Globus pallidus (tissue), 1 donor: ENCODE measurements around the gene SCAPER.
"Not testable (repeated sequence)": the region's sequence is repeated elsewhere in the genome, so short reads cannot be mapped to it uniquely, and the experiment has no call there.

Experiments
- DNase-seq: peaks from one replicate; pipeline ENCODE4 v3.0.0-alpha.2; 2015; ENCODE audit warnings: low spot score

The SCAPER gene

DNA sequence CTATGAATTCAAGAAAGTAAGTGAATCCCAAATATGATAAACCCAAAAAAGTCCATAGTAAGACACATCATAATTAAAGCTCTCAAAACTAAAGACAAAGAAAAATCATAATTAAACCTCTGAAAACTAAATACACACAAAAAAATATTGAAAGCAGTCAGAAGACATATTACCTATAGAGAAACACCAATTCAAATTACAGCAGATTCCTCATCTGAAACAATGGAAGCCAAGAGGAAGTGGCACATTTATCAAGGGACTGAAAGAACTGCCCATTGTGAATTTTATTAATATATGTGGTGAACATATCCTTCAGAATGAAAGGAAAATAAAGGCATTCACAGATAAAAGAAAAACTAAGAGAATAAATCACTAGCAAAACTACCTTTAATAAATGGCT is 128.2 kb downstream of the SCAPER start:
- DNase-seq: no peak

DNA sequence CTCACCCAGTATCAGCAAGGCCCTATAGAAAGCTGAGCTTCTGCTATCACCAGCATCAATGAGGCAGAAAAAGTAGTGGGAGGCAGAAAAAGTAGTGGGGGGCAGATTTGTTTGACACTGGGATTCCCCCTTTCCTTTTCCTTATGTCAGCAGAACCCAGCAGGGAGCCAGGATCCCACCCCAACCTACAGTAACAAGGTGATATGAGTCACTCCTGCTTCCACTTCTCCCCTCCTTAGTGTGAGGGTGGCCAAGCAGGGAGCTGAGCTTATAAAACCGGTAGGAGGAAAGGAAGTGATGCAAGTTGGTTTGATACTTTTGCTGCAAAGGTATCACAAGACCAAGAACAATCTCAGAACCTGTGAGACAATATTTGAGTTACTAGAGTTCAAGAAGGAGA is 128.7 kb downstream of the SCAPER start:
- no peak for DNase-seq

DNA sequence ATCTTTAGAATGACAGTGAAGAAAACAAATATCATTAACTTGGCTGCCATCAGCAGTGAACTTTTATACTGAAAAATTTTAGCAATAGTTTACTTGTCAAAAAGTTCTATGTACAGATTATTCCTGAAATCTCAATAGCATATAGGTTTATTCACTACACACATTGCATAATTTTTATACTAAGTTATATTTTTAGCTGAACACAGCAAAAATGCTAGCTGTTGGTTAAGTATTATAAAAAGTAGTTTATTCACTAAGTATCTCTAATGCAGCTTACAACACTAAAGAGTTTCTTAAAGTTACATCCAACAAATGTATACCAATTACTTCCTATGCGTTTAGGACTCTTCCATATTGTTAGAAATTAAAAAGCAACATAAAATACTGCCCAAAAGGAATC is 131.9 kb downstream of the SCAPER start:
- no peak for DNase-seq

DNA sequence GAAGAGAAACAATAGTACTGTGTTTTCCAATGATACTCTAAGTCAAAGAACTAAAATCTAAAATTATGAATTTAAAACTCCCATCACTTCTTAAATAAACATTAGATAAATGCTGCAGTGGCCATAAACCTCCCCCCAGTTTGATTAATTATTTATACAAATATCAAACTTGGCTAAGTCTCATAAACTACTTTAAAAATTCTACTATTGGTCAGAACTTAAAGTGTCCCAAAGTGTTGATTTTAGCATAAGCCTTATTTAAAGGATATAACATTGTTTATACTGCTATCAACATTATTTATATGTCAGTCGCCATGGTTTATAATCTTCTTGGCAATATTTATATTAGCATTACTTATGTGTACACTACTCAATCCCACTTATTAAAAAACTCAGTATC is 132.4 kb downstream of the SCAPER start:
- no peak for DNase-seq

DNA sequence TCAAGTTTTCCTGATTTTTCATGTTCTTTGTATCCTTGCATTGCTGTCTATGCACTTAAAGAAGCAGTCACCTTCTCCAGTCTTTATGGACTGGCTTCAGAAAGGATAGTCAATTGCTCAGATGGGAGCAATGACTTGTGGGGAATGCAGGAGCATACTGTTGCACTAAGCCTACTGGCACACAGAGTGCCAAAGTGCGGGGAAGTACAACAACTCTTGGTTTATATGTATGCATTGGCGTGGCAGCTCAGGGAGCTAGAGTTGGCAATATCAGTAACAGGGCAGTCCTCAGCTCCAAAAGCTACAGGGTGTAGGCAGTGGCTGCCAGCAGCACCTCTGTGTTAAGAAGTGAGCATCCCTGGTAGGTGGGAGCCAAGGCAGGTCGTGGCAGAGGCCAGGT is 141.1 kb downstream of the SCAPER start:
- no peak for DNase-seq

DNA sequence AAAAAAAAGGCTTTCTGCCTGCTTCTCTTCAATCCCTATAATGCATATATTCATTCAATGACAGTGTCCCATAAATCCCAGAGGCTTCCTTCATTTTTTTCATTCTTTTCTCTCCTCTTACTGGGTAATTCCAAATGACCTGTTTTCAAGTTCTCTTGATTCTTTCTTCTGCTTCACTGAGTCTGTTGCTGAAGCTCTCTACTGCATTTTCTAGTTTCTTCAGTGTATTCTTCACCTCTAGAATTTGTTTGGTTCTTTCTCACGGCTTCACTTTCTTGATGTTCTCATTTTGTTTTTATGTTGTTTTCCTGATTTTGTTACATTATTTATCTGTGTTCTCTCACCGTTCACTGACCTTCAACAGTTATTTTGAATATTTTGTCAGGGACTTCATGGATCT is 141.6 kb downstream of the SCAPER start:
- no peak for DNase-seq

DNA sequence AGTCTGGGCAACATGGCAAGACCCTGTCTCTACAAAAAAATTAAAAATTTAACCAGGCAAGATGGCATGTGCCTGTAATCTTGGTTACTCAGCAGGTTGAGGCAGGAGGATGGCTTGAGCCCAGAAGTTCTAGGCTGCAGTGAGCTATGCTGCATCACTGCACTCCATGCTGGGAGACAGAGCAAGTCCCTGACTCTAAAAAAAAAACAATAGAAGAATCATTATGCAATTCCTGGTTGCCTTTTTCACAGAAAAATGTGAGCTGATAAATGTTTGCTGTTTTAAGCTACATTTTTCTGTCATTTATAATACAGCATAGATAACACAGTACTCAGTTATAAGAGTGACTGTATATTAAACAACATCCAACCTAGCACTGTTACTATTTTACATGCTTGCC is 148.8 kb downstream of the SCAPER start:
- DNase-seq: no peak

DNA sequence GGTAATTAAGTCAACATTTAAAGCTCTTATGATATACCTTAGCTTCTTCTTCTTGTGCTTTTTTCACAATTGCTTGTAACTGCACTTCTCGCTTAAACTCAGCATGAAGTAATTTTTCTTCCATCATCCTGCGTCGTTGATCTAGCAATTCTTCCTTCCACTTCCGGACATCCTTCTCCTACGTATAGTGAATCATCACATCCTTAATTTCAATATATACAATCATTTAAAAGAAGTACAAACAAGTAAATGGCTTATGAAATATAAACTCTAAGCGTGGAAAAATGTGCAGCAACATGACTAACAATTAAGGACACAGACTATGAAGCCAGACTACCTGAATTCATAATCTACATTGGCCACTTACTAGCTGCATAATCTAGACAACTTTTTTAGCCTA is 151.4 kb downstream of the SCAPER start:
- DNase-seq: no peak

DNA sequence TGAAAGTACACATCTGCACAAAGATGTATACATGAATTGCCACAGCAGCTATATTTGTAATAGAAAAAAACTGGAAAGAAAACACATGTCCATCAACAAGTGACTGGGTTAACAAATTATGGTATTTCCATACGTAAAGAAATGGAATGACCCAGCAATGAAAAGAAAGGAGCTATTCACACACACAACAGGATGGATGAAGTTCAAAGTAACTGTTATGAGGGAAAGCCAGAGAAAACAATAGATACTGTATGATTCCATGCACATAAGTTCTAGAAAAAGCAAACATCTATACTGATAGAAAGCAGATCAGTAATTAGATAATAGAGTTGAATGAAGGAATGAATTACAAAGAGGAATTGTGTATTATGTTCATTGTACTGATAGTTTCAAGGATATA is 152.0 kb downstream of the SCAPER start:
- DNase-seq: no peak

DNA sequence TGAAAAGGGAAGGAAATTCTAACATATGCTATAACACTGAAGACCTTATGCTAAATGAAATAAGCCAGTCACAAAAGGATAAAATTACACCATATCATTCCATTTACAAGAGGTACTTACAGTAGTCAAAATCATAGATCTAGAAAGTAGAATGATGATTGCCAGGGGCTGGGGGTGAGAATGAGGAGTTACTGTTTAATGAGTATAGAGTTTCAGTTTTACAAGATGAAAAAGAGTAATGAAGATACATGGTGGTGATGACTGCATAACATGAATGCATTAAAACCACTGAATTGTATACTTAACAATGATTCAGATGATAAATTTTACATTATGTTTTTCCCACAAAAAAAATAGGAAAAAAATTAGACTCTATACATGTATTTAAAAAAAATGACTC is 152.6 kb downstream of the SCAPER start:
- DNase-seq: no peak

DNA sequence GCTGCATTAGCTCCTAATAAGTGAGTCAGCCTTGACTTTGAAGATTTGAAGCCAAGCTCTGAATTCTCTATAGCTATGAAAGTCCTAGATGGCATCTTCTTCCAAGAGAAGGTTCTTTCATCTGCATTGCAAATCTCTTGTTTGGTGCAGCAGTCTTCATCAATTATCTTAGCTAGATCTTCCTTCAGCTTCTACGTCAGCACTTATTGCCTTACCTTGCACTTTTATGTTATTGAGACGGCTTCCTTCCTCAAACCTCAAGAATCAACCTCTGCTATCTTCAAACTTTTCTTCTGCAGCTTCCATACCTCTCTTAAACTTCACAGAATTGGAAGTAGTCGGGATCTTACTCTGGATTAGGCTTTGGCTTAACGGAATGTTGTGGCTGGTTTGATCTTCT is 167.6 kb downstream of the SCAPER start:
- no peak for DNase-seq

DNA sequence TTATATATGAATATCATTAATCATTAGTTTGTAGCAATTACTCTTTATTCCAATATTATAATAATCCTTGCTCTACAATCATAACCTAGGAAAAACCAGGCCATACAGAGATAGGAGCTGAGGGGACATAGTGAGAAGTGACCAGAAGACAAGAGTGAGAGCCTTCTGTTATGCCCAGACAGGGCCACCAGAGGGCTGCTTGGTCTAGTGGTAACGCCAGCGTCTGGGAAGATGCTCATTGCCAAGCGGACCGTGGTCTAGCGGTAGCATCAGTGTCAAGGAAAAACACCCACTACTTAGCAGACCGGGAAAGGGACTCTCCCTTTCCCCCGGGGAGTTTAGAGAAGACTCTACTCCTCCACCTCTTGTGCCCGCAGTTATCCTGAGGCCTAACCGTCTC is 172.8 kb downstream of the SCAPER start:
- not testable (repeated sequence) for DNase-seq

DNA sequence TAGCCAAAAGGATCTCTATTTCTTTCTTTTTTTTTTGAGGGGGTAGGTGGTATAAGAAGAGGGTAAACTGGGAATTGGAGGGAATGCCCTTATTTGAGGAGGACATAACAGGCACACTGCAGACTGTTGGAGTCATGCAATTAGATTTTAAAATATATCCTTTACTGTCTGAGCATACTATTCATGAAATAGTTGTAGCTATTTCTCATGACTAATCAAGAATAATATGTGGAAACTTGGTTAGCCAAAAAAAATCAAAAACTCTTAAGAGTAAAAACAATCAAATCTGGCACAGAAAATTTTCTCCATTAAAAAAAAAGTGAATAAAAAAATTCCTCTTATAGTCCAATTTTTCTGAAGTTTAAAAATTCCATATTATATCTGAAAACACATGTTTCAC is 174.9 kb downstream of the SCAPER start:
- no peak for DNase-seq

DNA sequence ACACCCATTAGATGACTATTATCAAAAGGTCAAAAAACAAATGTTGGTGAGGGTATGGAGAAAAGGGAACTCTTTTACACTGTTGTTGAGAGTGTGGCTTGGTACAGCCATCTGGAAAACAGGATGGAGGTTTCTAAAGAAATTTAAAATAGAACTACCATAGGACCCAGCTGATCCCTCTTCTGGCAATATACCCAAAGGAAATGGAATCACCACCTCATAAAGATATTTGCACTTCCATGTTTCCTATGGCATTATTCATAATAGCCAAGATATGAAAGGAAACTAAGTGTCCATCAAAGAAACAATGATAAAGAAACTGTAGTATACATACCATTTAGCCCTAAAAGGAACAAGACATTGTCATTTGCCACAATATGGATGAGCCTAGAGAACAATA is 186.3 kb downstream of the SCAPER start:
- no peak for DNase-seq

DNA sequence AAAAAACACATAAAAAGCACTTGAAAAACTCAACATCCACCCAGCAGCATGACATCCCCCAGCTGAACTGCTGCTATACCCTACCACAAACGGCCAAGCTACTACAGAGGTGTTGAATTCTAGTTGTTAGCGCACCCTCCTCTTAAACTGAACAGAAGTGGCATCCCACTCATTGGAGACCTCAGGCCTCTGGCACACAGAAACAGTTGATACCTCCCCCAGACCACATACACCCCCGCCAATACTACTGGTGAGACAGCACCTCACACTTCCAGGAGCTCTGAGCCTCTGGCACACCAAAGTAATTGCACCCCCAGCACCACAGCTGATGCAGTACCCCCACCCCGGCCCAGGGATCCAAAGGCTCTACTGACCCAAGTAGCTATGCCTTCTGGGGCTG is 190.2 kb downstream of the SCAPER start:
- no peak for DNase-seq

DNA sequence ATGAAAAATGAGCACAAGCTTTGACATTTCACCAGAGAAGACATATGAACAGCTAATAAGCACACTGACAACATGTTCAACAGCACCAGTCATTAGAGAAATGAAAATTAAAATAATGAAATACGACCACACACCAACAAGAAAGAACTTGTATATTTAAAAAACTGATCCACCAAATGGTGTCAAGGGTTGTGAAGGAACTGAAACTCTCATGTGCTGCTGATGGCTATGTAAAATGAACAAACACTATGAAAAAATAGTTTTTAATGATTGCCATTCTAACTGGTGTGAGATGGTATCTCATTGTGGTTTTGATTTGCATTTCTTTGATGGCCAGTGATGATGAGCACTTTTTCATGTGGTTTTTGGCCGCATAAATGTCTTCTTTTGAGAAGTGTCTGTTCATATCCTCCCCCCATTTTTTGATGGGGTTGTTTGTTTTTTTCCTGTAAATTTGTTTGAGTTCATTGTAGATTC is 193.8 kb downstream of the SCAPER start:
- no peak for DNase-seq

DNA sequence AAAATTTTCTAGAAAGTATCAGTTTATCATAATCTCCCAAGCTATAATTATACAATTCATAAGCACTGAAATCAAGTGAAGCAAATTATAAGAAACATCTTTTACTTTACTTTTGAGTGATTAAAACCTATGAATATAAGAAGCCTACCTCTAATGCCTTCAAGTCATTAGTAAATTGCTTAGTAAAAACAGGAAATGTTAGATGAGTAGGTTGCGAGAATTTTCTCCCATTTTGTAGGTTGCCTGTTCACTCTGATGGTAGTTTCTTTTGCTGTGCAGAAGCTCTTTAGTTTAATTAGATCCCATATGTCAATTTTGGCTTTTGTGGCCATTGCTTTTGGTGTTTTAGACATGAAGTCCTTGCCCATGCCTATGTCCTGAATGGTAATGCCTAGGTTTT is 201.1 kb downstream of the SCAPER start:
- not testable (repeated sequence) for DNase-seq

DNA sequence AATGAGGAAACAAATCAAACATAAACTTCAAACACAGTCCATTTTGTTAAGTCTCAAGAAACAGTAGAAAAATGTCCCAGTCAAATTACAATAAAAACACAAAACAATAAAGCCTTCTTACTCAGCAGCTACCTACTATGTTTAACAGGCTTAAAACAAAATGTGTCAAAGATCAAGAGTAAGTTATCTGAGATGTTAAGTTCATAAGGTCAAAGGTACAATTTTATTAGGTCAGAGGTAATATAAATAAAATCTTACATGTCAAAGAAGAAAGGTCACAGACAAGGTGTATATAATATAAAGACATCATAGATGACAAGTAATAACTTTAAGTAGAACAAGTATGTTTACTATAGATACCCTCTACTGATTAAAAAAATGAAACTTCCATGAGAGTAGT is 208.3 kb downstream of the SCAPER start:
- no peak for DNase-seq

DNA sequence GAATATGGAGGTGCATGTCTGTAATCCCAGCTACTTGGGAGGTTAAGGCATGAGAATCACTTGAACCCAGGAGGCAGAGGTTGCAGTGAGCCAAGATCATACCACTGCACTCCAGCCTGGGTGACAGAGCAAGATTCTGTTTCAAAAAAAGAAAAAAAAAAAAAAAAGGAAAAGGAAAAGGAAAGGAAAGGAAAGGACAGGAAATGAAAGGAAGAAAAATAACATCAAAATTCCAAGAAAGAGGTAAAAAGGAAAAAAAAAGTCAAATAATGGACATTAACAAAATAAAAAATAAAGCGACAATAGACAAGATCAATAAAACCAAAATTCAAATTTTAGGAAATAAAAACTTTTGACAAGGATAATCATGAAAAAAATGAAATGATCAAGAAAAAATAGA is 212.6 kb downstream of the SCAPER start:
- not testable (repeated sequence) for DNase-seq

DNA sequence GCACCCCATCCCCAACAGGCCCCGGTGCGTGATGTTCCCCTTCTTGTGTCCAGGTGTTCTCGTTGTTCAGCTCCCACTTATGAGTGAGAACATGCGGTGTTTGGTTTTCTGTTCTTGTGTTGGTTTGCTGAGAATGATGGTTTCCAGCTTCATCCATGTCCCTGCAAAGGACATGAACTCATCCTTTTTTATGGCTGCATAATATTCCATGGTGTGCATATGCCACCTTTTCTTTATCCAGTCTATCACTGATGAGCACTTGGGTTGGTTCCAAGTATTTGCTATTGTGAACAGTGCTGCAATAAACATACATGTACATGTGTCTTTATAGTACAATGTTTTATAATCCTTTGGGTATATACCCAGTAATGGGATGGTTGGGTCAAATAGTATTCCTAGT is 217.5 kb downstream of the SCAPER start:
- not testable (repeated sequence) for DNase-seq

DNA sequence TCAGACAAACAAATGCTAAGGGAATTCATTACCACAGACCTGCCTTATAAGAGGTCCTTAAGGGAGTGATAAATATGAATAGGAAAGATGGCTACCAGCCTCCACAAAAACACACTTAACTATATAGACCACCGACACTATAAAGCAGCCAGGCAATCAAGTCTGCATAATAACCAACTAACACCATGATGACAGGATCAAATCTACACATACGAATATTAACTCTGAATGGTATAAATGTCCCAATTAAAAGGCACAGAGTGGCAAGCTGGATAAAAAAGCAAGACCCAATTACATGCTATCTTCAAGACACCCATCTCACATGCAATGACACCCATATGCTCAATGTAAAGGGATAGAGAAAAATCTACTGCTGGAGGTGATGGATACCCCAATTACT is 221.1 kb downstream of the SCAPER start:
- DNase-seq: no peak

DNA sequence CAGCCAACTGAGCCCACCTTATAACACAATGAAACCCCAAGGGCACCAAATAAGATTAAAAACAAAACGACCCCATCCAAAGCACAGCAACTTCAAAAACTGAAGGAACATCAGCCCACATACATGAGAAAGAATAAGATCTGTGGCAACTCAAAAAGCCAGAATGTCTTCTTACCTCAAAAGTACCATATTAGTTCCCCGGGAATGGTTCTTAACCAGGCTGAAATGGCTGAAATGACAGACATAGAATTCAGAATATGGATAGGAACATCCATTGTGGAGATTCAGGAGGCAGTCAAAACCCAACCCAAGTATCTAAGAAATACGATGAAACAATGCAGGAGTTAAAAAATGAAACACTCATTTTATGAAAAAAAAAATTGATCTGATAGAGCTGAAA is 222.3 kb downstream of the SCAPER start:
- no peak for DNase-seq

DNA sequence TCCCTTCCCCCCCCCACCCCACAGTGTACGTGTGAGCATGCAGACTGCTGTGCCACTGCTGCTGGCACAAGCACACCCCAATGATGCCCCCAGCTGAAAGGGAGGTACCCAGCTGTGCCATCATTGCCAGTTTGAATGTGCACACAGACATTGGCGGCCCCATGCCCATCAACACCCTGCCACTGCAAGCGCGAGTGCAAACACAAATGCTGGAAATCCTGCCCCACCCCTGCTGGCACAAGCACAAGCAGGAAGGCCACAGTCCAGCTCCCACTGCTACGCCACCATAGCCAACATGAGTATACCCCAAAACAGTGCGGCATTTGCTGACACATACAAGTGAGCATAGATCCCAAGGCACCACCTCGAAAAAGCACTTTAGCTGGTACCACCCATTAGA is 222.9 kb downstream of the SCAPER start:
- no peak for DNase-seq

DNA sequence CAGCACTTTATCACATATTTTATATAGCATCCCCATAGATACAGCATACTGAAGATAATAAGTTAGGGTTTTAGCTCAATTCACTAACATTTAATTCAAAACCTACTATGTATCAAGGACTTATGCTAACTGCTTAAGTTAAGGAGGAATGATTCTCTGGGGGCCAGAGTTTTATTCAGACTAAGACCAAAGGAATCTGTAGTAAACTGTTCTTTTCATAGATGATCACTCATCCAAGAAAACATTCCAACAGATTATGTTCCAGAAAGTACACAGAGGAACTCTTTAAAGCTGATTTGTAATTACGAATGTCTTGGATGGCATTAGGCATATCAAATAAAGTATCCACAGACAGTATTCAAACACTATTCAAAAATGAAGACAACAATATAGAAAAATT is 226.4 kb downstream of the SCAPER start:
- DNase-seq: no peak

DNA sequence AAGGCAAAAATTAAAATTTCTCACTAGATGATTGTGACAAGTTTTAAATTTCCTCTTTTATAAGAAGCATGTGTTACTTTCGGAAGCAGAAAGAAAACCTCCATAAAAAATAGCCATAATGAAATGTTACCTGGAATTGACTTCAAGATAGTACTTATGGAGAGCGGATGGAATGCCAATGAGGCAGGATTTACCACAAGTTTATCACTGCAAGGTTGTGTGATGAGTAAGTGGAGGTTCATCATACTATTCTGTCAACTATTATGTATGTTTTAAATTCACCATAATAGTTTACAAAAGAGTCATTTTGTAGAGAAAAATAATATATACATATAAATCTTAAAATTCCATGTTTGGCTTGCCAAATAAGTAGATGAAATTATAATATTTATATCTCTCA is 230.3 kb downstream of the SCAPER start:
- DNase-seq: no peak
